H4 (cell line): ENCODE results near the gene ZNF80. TPM values are rescaled to one million over a fixed set of nuclear protein-coding genes. Genes with fewer than 3 reads are reported as not detected.
A peak's percentile ranks its signal among the peaks of the same experiment; 100 is the strongest.

ENCODE experiments used
- DNase-seq: peaks from one replicate; pipeline ENCODE4 v3.0.0-alpha.2; 2015; ENCODE audit warnings: low spot score
- total RNA-seq: library from RNA; depleted of rRNA; stranded (reverse); fragments of >200 nt; shearing (Covaris generic); gene quantifications from 2 replicates; pipeline ENCODE4 v1.2.3, GENCODE V29; 2014; rRNA removed

The ZNF80 gene
- total RNA-seq, 1 experiment from 2014 or later, result not detected

- no peak for DNase-seq
These were observed 17.6 kb downstream of the ZNF80 start for GRCh38 chr3:114219741-114220140.

- DNase-seq, result no peak
These were observed 18.7 kb downstream of the ZNF80 start for GRCh38 chr3:114218578-114219185.

- DNase-seq, result no peak
These were observed 19.4 kb downstream of the ZNF80 start for GRCh38 chr3:114218006-114218405.

- no peak for DNase-seq
These were observed 20.1 kb downstream of the ZNF80 start for GRCh38 chr3:114217266-114217665.

- DNase-seq, result no peak
These were observed 21.0 kb downstream of the ZNF80 start for GRCh38 chr3:114216186-114216970.

- DNase-seq, result no peak
These were observed 22.6 kb downstream of the ZNF80 start for GRCh38 chr3:114214542-114215341.

- DNase-seq, result peak; percentile 24
These were observed 23.5 kb downstream of the ZNF80 start for GRCh38 chr3:114213627-114214541.

GRCh38 chr3:114213292-114213626 lies 24.1 kb downstream of the ZNF80 start:
- DNase-seq, result no peak

GRCh38 chr3:114212646-114213045 lies 24.7 kb downstream of the ZNF80 start:
- DNase-seq, result no peak

GRCh38 chr3:114207768-114208167 lies 29.6 kb downstream of the ZNF80 start:
- DNase-seq, result no peak

GRCh38 chr3:114206342-114206741 lies 31.0 kb downstream of the ZNF80 start:
- no peak for DNase-seq

GRCh38 chr3:114205541-114205940 lies 31.8 kb downstream of the ZNF80 start:
- DNase-seq, result no peak

GRCh38 chr3:114194750-114195149 lies 42.6 kb downstream of the ZNF80 start:
- no peak for DNase-seq

- no peak for DNase-seq
These were observed 45.2 kb downstream of the ZNF80 start for GRCh38 chr3:114192136-114192535.

- no peak for DNase-seq
These were observed 50.9 kb downstream of the ZNF80 start for GRCh38 chr3:114186501-114186900.

Other genes with a start within 250 kb of the ZNF80 start
- 0.43 and 0.56 TPM in 2 replicates for gene CCDC191, start 181.1 kb downstream of the ZNF80 start, total RNA-seq
- 18.7 and 23.6 TPM in 2 replicates for gene QTRT2, start 180.8 kb downstream of the ZNF80 start, total RNA-seq
- not detected in 2 replicates for gene DRD3, start 58.5 kb downstream of the ZNF80 start, total RNA-seq
- not detected in 2 replicates for gene TIGIT, start 56.5 kb upstream of the ZNF80 start, total RNA-seq